Left ventricle myocardium superior (tissue), 1 donor: Measurements from ENCODE around the gene MYF6. TPM values are rescaled to one million over a fixed set of nuclear protein-coding genes. Genes with fewer than 3 reads are reported as not detected.
"Not testable (repeated sequence)": the region's sequence is repeated elsewhere in the genome, so short reads cannot be mapped to it uniquely, and the experiment has no call there.

Source experiments
- ATAC-seq: fragments of 200-7000 bp; cut with Tn5 transposase; one replicate; pipeline ENCODE4 v1.9.1; 2020; ENCODE audit warnings: mild to moderate bottlenecking, moderate library complexity
- DNase-seq: peaks from one replicate; pipeline ENCODE4 v3.0.0-alpha.2; 2020
- intact Hi-C: fragments of 100-400 bp; cut with micrococcal nuclease; formaldehyde crosslinking; loops from one replicate; pipeline ENCODE4 v1.11.0; 2022
- long read RNA-seq: library from polyadenylated mRNA; unstranded; transcript quantifications from one replicate; pipeline ENCODE4 v2.0.0, GENCODE V29; 2021
- total RNA-seq: library from RNA; stranded (reverse); fragmentation: NEBNext Ultra II Directional; extraction: Animal tissue kit (Norgen Biotek cat#: 25700); gene quantifications from one replicate; pipeline ENCODE4 v1.2.1, GENCODE V29; 2021
- donor health status: DM: no; HTN: yes; CAD: no; lungs with severe emphysema.

Gene MYF6
- total RNA-seq = not detected
- long read RNA-seq = 0 reads

GRCh38 chr12:80707126-80707829 lies at the start of gene MYF6:
TSS of gene MYF6 (plus strand) at chr12:80707634. CDS start at chr12:80707720, 86 bp downstream.
- ATAC-seq = no peak
- no peak for DNase-seq
- intact Hi-C loops = no loop called here

GRCh38 chr12:80659512-80660063 lies 47.8 kb upstream of the MYF6 start:
- ATAC-seq (no peak), DNase-seq (no peak)
- intact Hi-C loops = no loop called here

GRCh38 chr12:80662586-80662985 lies 44.8 kb upstream of the MYF6 start:
- intact Hi-C loops = no loop called here
- no peak for DNase-seq
- ATAC-seq = no peak

- ATAC-seq = no peak
- no peak for DNase-seq
- intact Hi-C loops = no loop called here
These were observed 37.2 kb upstream of the MYF6 start for GRCh38 chr12:80670214-80670613.

- intact Hi-C loops, ATAC-seq: not testable (repeated sequence)
- DNase-seq = peak; percentile 5
These were observed 31.3 kb upstream of the MYF6 start for GRCh38 chr12:80676042-80676636.

DNA sequence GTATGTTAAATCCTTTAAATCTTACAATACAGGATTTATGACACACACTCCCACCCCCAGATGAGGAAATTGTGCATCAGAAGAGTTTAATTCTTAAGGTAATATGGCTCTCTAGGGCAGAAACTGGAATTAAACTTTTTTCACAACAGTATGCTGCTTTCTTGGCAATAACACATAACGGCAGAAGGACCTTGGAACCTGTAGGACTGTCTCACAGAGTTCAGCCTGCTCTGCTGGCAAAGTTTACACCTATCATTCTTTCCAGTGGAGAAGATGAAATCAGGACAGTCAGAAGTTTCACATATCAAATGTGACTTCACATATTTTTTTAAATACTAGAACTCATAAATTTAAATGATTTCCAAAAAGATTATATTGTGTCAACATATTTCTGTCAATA lies 30.6 kb upstream of the MYF6 start:
- intact Hi-C loops = no loop called here
- ATAC-seq (no peak), DNase-seq (no peak)

DNA sequence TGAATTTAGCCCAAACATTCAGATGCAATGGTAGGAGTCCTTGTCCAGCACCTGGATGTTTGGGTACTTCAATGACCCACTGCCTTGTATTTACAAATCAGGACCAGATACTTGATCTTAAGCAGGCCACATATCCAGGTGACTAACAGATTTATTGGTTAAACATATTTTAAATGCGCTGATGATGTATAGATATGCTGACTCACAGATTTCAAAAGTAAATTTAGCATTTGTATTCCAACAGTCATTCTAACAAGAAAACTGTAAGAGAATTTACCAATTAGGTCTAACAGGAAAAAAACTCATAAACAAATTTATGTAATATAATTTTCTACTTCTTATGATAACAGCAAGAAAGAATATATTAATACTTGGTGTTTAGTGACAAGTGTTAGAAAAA lies 29.4 kb upstream of the MYF6 start:
- ATAC-seq (no peak), DNase-seq (no peak)
- intact Hi-C loops = no loop called here

GRCh38 chr12:80679346-80680131 lies 27.9 kb upstream of the MYF6 start:
- intact Hi-C loops = no loop called here
- no peak for DNase-seq
- no peak for ATAC-seq

GRCh38 chr12:80681287-80681686 lies 26.1 kb upstream of the MYF6 start:
- intact Hi-C loops = no loop called here

DNA sequence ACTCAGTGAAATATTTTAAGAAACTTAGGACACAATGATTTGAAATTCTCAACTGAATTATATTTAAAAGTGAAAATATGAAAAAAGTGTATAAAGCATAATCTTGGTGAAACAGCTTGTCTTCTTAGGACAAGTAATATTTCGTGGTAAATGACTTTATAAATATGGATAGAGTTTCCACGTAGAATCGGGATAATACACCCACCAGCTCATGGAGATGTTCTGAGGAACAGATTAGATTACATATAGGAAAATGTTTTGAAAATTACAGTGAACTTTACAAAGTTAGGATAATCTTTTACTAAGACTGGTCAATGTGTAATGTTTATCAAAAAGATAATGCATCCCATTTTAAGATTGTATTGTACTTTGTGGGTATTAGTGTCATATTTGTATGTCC lies 25.6 kb upstream of the MYF6 start:
- ATAC-seq = no peak
- no peak for DNase-seq
- intact Hi-C loops = no loop called here

More at GRCh38 chr12:80681287-80681686, 26.1 kb upstream of the MYF6 start:
- ATAC-seq (no peak), DNase-seq (no peak)

DNA sequence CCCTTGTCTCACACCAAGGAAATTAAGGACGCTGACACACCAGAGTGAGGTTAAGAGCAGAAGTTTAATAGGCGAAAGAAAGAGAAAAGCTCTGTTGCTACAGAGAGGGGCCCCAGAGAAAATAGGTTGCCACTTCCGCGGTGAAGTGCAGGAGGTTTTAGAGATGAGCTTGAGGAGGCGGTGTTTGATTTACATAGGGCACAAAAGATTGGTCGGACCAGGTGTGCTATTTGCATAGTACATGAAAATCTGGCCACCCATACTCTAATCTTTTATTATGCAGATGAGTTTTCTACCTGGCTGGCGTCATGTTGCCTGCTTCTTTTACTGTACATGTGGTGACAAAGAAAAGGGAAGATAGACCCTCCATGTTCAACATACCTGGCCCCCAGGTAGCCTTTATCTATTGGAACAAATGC lies 23.3 kb upstream of the MYF6 start:
- DNase-seq (no peak), ATAC-seq (no peak)
- intact Hi-C loops = no loop called here

DNA sequence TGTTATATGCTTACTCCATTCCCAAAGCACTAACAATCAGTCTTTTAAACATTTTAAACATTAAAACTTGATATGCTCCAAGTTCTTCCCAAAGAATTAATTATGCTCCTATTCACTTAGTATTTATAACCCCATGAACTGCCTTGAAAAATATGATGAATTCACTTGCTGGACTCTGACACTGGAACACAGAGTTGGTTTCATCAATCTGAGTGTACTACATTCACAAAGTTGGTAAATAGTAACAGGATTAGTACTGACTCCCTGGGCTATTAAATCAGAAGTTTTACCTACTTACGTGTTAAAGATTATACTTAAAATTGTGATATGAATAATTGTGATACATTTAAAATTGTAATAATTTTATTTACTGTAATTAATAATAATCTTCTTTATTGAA lies 17.3 kb upstream of the MYF6 start:
- intact Hi-C loops = no loop called here
- no peak for ATAC-seq

DNA sequence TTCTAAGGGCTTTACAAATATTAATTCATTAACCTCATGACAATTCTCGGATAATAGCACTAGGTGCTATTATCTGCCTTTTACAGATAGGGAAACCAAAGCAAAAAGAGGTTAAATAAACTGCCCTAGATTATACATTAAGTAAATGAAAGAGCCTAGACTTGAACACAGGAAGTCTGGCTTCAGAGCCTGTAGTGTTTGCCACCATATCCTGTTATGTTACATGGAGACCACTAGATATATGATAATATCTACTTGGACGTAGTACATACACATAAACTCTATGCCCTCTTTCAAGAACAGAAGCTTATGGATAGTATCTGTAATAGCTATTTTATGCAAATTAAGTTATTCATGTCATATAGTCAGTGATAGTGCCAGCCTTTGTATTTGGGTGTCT lies 16.9 kb upstream of the MYF6 start:
- ATAC-seq = no peak
- intact Hi-C loops = no loop called here

More for the DNA sequence above, 17.3 kb upstream of the MYF6 start:
- DNase-seq = no peak

DNA sequence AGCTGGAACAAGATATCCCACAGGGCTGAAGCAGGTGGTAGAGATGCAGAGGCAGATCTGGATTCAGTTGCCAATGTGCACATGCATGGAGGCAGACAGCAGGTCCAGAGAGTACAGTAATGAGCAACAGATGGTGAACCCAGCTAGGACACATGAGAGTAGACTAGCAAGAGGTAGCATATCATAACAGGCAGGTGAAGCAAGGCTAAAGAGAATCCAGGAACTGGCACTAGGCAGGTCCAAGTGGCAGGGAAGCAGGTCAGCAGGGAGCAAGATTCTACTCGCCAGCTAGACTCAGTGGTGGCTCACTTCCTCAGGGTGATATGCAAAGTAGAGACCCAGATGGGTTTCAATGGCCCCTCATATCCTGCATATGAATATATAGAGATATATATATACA lies 15.3 kb upstream of the MYF6 start:
- intact Hi-C loops = no loop called here
- no peak for ATAC-seq
- DNase-seq = no peak

More for the DNA sequence above, 16.9 kb upstream of the MYF6 start:
- DNase-seq = no peak

GRCh38 chr12:80697270-80697887 lies 10.1 kb upstream of the MYF6 start:
- ATAC-seq = no peak
- intact Hi-C loops = no loop called here
- DNase-seq = no peak

GRCh38 chr12:80698256-80698655 lies 9.2 kb upstream of the MYF6 start:
- intact Hi-C loops = no loop called here
- no peak for ATAC-seq

GRCh38 chr12:80698847-80699542 lies 8.4 kb upstream of the MYF6 start:
- ATAC-seq (no peak), DNase-seq (no peak)
- intact Hi-C loops = no loop called here

More at GRCh38 chr12:80698256-80698655, 9.2 kb upstream of the MYF6 start:
- DNase-seq = no peak

GRCh38 chr12:80700327-80700726 lies 7.1 kb upstream of the MYF6 start:
- DNase-seq = no peak
- ATAC-seq = no peak
- intact Hi-C loops = no loop called here

DNA sequence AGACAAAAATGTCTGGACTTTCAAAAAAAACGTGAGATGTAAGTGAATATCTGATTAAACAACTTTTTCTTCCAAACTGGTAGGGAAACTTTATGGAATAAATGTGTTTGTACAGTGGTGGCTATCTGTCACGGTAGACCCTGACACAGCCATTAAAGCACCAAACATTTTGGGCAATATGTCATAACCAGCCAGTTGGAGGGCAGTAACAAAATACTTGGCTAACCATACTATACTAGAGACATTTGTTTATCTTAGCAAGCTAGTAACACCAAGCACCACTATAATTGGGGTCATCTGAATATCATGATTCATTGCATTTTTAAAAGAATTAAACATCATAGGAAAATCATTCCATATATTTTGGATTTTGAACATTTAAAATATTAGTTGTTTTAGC lies 6.0 kb upstream of the MYF6 start:
- intact Hi-C loops = no loop called here
- no peak for ATAC-seq
- DNase-seq = no peak
